Measurements from ENCODE around the gene LYPD6B.

The LYPD6B gene

DNA sequence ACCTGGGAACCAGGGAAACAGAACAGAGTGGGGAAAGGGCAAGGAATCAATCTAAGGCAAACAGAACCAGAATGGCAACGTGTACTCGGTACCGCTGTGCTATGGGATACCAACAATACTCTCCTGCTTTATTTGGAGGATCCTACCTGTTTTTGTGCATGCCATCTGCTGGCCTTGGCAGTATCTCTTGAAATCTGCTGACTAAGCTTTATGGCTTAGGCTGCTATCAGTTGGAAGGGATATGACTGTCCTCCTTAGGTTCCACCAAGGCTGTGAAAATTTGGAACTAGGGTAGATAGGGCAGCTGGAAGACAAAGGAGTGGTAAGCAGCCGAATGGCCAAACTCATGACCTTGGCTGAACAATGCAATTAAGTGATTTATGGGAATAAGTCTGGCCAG, 220.6 kb downstream of the LYPD6B start:
- WGBS, 2 experiments, result 95 to 97% methylated on average over 4 of the region's 4 CpGs

GRCh38 chr2:149261692-149262091, 223.2 kb downstream of the LYPD6B start:
- no peak overlapping the region for H3K27ac ChIP-seq (ENCODE audit: insufficient read depth, low read depth, low read length, poor library complexity, severe bottlenecking)
- H3K4me3 ChIP-seq (ENCODE audit: insufficient read depth, low read depth, low read length), result no peak overlapping the region
- no peaks in the 10 kb centered on the region for H3K27me3 ChIP-seq (ENCODE audit: control insufficient read depth, insufficient read depth, low read length, poor library complexity, severe bottlenecking)
- 74 to 80% methylated on average over 2 to 3 of the region's 3 CpGs for WGBS, 2 experiments
- H3K36me3 ChIP-seq (ENCODE audit: control insufficient read depth, insufficient read depth, low read length), result no peaks in the 10 kb centered on the region
- H3K9me3 ChIP-seq (ENCODE audit: control insufficient read depth, low read length), result no peaks in the 10 kb centered on the region
- H3K4me1 ChIP-seq (ENCODE audit: control insufficient read depth, insufficient read depth, low read length), result peaks cover 6% of the 10 kb centered on the region

More for the DNA sequence above, 220.6 kb downstream of the LYPD6B start:
- H3K27ac ChIP-seq (ENCODE audit: insufficient read depth, low read depth, low read length, poor library complexity, severe bottlenecking), result no peak overlapping the region
- H3K9me3 ChIP-seq (ENCODE audit: control insufficient read depth, low read length), result no peaks in the 10 kb centered on the region
- H3K36me3 ChIP-seq (ENCODE audit: control insufficient read depth, insufficient read depth, low read length), result no peaks in the 10 kb centered on the region
- peaks cover 6% of the 10 kb centered on the region for H3K4me1 ChIP-seq (ENCODE audit: control insufficient read depth, insufficient read depth, low read length)
- no peaks in the 10 kb centered on the region for H3K27me3 ChIP-seq (ENCODE audit: control insufficient read depth, insufficient read depth, low read length, poor library complexity, severe bottlenecking)
- no peak overlapping the region for H3K4me3 ChIP-seq (ENCODE audit: insufficient read depth, low read depth, low read length)
